Measurements from ENCODE around the gene DPP7. TPM values are rescaled to one million over a fixed set of nuclear protein-coding genes. Genes with fewer than 3 reads are reported as not detected.
"Not testable (repeated sequence)": the region's sequence is repeated elsewhere in the genome, so short reads cannot be mapped to it uniquely, and the experiment has no call there.

The DPP7 gene
- total and polyA plus RNA-seq, 2 of the 4 experiments (the other 2 are of a cell fraction): 14.9 to 76.4 TPM

DNA sequence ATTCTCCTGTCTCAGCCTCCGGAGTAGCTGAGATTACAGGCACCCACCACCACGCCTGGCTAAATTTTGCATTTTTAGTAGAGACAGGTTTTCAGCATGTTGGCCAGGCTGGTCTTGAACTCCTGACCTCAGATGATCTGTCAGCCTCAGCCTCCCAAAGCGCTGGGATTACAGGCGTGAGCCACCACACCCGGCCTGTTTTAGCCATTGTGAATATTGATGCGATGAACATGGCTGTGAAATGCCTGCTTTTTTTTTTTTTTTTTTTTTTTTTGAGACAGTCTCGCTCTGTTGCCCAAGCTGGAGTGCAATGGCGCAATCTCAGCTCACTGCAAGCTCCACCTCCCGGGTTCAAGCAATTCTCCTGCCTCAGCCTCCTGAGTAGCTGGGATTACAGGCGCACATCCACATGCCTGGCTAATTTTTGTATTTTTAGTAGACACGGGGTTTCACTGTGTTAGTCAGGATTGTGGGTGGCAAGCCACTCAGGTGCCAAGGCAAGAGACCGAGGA is 3.6 kb upstream of the DPP7 start:
- H2BK15ac ChIP-seq (ENCODE audit: low read depth, low read length); H3K9ac ChIP-seq (ENCODE audit: low read depth, low read length); DNase-seq; H2BK5ac ChIP-seq (ENCODE audit: low read depth, low read length, poor library complexity, severe bottlenecking); H3K4me3 ChIP-seq (ENCODE audit: insufficient read depth, low read depth, low read length); H2BK120ac ChIP-seq (ENCODE audit: low read depth, low read length); H3K27ac ChIP-seq (ENCODE audit: insufficient read depth, low read length); H3K18ac ChIP-seq (ENCODE audit: low read depth, low read length); H3K27me3 ChIP-seq (ENCODE audit: control insufficient read depth, insufficient read depth, low read length); H3K4me1 ChIP-seq (ENCODE audit: control insufficient read depth, insufficient read depth, low read length); H3K14ac ChIP-seq (replicated peaks; ENCODE audit: low read depth, low read length); H2AFZ ChIP-seq (replicated peaks; ENCODE audit: low read length, poor library complexity); POLR2A ChIA-PET (ENCODE audit: unreplicated experiment); H3K79me1 ChIP-seq (ENCODE audit: low read depth in 1 of 2, low read length in 2 of 2); H4K91ac ChIP-seq (ENCODE audit: insufficient read depth, low read depth, low read length); H3K36me3 ChIP-seq (ENCODE audit: control insufficient read depth, insufficient read depth, low read length); H3K4me2 ChIP-seq (ENCODE audit: low read depth, low read length); ATAC-seq (ENCODE audit: low read depth); H4K20me1 ChIP-seq (ENCODE audit: insufficient read depth, low read length); in situ Hi-C loops (cut with MboI; ENCODE audit: low sequenced_read_pairs); H2AK5ac ChIP-seq (ENCODE audit: low read depth, low read length); H3K23ac ChIP-seq (ENCODE audit: low read depth, low read length); H3K4ac ChIP-seq (ENCODE audit: low read depth, low read length); BruUV-seq (replicated peaks); H3K9me1 ChIP-seq (ENCODE audit: insufficient read depth, low read length); H2BK20ac ChIP-seq (ENCODE audit: low read depth, low read length); H3K9me3 ChIP-seq (ENCODE audit: control insufficient read depth, insufficient read depth, low read length); CTCF ChIA-PET; H3K56ac ChIP-seq (ENCODE audit: extremely low read depth, insufficient read depth, low read length); H4K5ac ChIP-seq (ENCODE audit: low read depth, low read length); dilution Hi-C loops (cut with HindIII; ENCODE audit: low sequenced_read_pairs, unreplicated experiment); H4K8ac ChIP-seq (ENCODE audit: low read depth in 2 of 2, low read length in 2 of 2); H2AK9ac ChIP-seq (replicated peaks; ENCODE audit: low read depth, low read length, poor library complexity): not testable (repeated sequence)
- no CpG with 5 or more reads among the region's 12 CpGs for WGBS, 2 experiments (ENCODE audit: extremely low coverage in 2 of 2, insufficient read length in 1 of 2)
- intact Hi-C loops (cut with micrococcal nuclease): loop anchor here (1.0 kb wide), 1 partner anchor 109 kb away; the partner anchor contains the start of gene RNF224

All from IMR-90 (cell line).